Measurements from ENCODE around the gene HDAC9.

Gene HDAC9

DNA sequence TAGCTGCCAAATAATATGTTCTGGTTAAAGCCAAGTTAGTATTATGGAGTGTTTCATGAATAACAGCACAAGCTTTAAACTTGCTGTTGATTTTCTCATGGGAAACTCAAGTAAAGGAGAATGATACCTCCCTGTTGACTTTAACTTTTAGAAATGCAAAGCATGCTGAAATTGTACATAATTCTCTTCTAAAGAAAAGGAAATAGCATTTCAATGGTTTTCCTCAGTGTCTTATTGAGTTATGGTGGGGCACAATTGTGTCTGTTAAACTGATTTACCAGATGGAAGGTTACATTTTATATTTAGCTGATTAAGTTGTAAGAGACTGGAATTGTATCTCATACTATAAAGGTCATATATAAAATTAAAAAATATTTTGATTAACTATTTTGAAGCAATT, 119.3 kb downstream of the HDAC9 start:
- DNase-seq: no peak
- H3K27ac ChIP-seq (ENCODE audit: insufficient read depth, low read length, poor library complexity, severe bottlenecking): no peak overlapping the region
- no peaks in the 10 kb centered on the region for H3K36me3 ChIP-seq (ENCODE audit: control insufficient read depth, insufficient read depth, low read length)
- no peaks in the 10 kb centered on the region for H3K4me1 ChIP-seq (ENCODE audit: control insufficient read depth, insufficient read depth, low read length, poor library complexity, severe bottlenecking)
- H3K9me3 ChIP-seq (ENCODE audit: control insufficient read depth, low read length): no peaks in the 10 kb centered on the region
- H3K4me3 ChIP-seq (ENCODE audit: insufficient read depth, low read depth, low read length, poor library complexity, severe bottlenecking): no peak overlapping the region
- no peaks in the 10 kb centered on the region for H3K27me3 ChIP-seq (replicated peaks; ENCODE audit: control insufficient read depth, insufficient read depth, low read length, poor library complexity, severe bottlenecking)

DNA sequence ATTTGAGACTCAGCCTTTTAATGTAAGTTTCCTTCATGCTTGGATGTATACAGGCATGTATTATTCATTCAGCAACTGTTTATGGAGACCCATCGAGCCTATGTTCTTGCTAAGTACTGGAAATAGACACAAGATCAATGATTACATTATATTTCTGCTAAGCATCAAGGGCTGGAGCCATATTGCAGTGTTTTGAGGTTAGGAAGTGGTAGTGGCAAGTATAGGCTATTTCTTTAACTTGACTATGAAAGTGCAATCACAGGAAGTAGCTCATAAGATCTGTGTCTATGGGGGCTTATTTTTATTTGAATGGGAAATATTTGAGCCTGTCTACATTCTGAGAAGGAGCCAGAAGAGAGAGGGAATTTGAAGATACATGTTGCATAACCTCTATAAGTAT, 123.8 kb downstream of the HDAC9 start:
- H3K4me1 ChIP-seq (ENCODE audit: control insufficient read depth, insufficient read depth, low read length, poor library complexity, severe bottlenecking): no peaks in the 10 kb centered on the region
- DNase-seq: no peak
- H3K9me3 ChIP-seq (ENCODE audit: control insufficient read depth, low read length): no peaks in the 10 kb centered on the region
- H3K4me3 ChIP-seq (ENCODE audit: insufficient read depth, low read depth, low read length, poor library complexity, severe bottlenecking): no peak overlapping the region
- H3K27me3 ChIP-seq (replicated peaks; ENCODE audit: control insufficient read depth, insufficient read depth, low read length, poor library complexity, severe bottlenecking): no peaks in the 10 kb centered on the region
- H3K36me3 ChIP-seq (ENCODE audit: control insufficient read depth, insufficient read depth, low read length): no peaks in the 10 kb centered on the region
- H3K27ac ChIP-seq (ENCODE audit: insufficient read depth, low read length, poor library complexity, severe bottlenecking): no peak overlapping the region

DNA sequence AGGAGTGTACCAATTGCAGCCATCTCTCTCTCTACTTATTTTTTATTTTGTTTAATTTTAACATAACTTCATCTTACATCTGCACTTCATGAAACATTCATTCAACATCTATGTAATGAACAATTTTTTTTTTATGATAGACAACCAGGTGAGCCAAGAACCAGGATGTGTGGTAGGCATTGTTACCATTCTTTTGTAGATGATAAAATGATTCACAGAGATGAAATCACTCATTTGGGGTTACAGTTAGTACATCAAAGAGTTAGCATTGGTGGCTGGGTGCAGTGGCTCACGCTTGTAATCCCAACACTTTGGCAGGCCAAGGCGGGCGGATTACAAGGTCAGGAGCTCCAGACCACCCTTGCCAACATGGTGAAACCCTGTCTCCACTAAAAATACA, 127.8 kb downstream of the HDAC9 start:
- no peaks in the 10 kb centered on the region for H3K4me1 ChIP-seq (ENCODE audit: control insufficient read depth, insufficient read depth, low read length, poor library complexity, severe bottlenecking)
- no peaks in the 10 kb centered on the region for H3K27me3 ChIP-seq (replicated peaks; ENCODE audit: control insufficient read depth, insufficient read depth, low read length, poor library complexity, severe bottlenecking)
- H3K9me3 ChIP-seq (ENCODE audit: control insufficient read depth, low read length): no peaks in the 10 kb centered on the region
- no peak overlapping the region for H3K27ac ChIP-seq (ENCODE audit: insufficient read depth, low read length, poor library complexity, severe bottlenecking)
- no peak for DNase-seq
- no peak overlapping the region for H3K4me3 ChIP-seq (ENCODE audit: insufficient read depth, low read depth, low read length, poor library complexity, severe bottlenecking)
- no peaks in the 10 kb centered on the region for H3K36me3 ChIP-seq (ENCODE audit: control insufficient read depth, insufficient read depth, low read length)

DNA sequence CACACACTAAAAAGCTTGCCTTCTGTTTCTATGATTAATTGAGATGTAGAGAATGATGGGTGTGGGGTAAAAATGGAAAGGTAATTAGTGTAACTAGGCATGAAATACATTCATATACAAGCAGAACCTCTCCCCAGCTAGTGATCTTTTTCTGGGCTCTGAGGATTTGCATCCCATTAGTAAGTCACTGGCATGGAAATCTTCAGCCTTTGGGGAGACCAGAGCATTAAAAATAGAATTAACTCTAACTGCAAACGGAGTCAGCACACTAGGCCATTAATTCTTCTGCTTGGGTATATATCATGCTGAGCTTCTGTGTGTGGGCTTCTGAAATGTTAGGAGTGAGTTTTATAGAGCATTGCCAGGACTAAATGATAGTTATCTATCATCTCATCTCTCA, 128.9 kb downstream of the HDAC9 start:
- no peak overlapping the region for H3K27ac ChIP-seq (ENCODE audit: insufficient read depth, low read length, poor library complexity, severe bottlenecking)
- H3K4me1 ChIP-seq (ENCODE audit: control insufficient read depth, insufficient read depth, low read length, poor library complexity, severe bottlenecking): no peaks in the 10 kb centered on the region
- H3K9me3 ChIP-seq (ENCODE audit: control insufficient read depth, low read length): no peaks in the 10 kb centered on the region
- no peak for DNase-seq
- no peaks in the 10 kb centered on the region for H3K36me3 ChIP-seq (ENCODE audit: control insufficient read depth, insufficient read depth, low read length)
- H3K27me3 ChIP-seq (replicated peaks; ENCODE audit: control insufficient read depth, insufficient read depth, low read length, poor library complexity, severe bottlenecking): no peaks in the 10 kb centered on the region
- no peak overlapping the region for H3K4me3 ChIP-seq (ENCODE audit: insufficient read depth, low read depth, low read length, poor library complexity, severe bottlenecking)

DNA sequence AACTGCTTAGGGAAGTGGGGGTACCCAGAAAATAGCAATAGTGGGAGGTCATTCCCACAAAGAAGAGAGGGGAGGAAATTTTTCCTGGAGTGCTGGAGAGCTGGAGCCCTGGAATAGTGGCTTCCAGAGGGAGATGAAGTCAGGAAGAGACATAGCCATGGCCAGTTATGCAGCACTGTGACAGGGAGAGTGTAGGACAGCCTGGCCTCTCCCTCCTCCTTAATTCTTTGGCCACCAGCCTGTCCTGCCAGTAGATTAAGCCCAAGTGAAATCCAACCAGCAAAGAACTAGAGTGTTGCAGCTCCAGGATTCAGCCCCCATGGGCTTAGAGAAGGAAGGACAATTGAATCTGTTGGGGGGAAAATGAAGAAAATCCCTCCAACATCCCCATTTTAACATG, 130.5 kb downstream of the HDAC9 start:
- no peaks in the 10 kb centered on the region for H3K4me1 ChIP-seq (ENCODE audit: control insufficient read depth, insufficient read depth, low read length, poor library complexity, severe bottlenecking)
- DNase-seq: no peak
- no peaks in the 10 kb centered on the region for H3K36me3 ChIP-seq (ENCODE audit: control insufficient read depth, insufficient read depth, low read length)
- H3K9me3 ChIP-seq (ENCODE audit: control insufficient read depth, low read length): no peaks in the 10 kb centered on the region
- H3K27ac ChIP-seq (ENCODE audit: insufficient read depth, low read length, poor library complexity, severe bottlenecking): no peak overlapping the region
- no peak overlapping the region for H3K4me3 ChIP-seq (ENCODE audit: insufficient read depth, low read depth, low read length, poor library complexity, severe bottlenecking)
- no peaks in the 10 kb centered on the region for H3K27me3 ChIP-seq (replicated peaks; ENCODE audit: control insufficient read depth, insufficient read depth, low read length, poor library complexity, severe bottlenecking)

DNA sequence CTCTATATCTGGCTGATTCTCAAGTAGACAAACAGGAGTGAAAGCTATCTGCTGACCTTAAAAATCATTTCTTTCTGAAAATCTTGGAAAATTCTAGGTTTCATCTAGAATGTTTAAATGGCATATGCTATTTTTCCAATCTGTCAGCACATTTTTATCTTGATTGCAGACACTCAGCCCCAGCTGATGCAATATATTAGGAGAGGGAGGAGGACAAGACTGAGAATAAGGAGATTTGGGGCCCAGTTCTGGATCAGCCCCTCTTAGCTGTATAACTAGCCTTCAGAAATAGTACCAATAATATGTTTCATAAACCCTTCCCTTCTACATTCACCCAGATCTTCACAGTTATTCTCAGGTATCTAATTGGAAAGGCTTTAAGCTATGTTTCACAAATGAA, 131.2 kb downstream of the HDAC9 start:
- no peak for DNase-seq
- Histone ChIP-seq H3K27ac (ENCODE audit: insufficient read depth, low read length, poor library complexity, severe bottlenecking) (no peak overlapping the region), H3K27me3 (replicated peaks; ENCODE audit: control insufficient read depth, insufficient read depth, low read length, poor library complexity, severe bottlenecking) (no peaks in the 10 kb centered on the region), H3K4me1 (ENCODE audit: control insufficient read depth, insufficient read depth, low read length, poor library complexity, severe bottlenecking) (no peaks in the 10 kb centered on the region), H3K4me3 (ENCODE audit: insufficient read depth, low read depth, low read length, poor library complexity, severe bottlenecking) (no peak overlapping the region), H3K9me3 (ENCODE audit: control insufficient read depth, low read length) (no peaks in the 10 kb centered on the region), H3K36me3 (ENCODE audit: control insufficient read depth, insufficient read depth, low read length) (no peaks in the 10 kb centered on the region)

DNA sequence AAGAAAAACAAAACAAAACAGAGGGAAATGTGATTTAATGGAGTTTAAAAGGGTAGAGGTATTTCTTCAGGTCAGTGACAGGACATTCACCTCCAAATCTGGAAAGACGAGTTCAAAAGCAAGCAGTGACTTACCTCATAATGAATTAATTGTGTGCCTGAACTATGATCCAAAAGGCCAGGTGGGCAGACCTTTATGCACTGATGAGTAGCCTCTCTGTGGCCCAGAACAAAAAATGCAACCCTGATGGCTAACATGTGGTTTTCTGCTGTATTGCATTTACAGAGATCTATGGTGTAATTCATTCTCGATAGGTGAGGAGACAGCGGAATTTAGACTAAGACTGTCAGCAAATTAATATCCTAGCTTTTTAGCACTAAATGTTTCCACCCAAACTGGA, 142.0 kb downstream of the HDAC9 start:
- Histone ChIP-seq H3K4me3 (ENCODE audit: insufficient read depth, low read depth, low read length, poor library complexity, severe bottlenecking) (no peak overlapping the region), H3K9me3 (ENCODE audit: control insufficient read depth, low read length) (no peaks in the 10 kb centered on the region), H3K36me3 (ENCODE audit: control insufficient read depth, insufficient read depth, low read length) (no peaks in the 10 kb centered on the region), H3K27me3 (replicated peaks; ENCODE audit: control insufficient read depth, insufficient read depth, low read length, poor library complexity, severe bottlenecking) (no peaks in the 10 kb centered on the region), H3K4me1 (ENCODE audit: control insufficient read depth, insufficient read depth, low read length, poor library complexity, severe bottlenecking) (no peaks in the 10 kb centered on the region), H3K27ac (ENCODE audit: insufficient read depth, low read length, poor library complexity, severe bottlenecking) (no peak overlapping the region)
- DNase-seq: no peak

DNA sequence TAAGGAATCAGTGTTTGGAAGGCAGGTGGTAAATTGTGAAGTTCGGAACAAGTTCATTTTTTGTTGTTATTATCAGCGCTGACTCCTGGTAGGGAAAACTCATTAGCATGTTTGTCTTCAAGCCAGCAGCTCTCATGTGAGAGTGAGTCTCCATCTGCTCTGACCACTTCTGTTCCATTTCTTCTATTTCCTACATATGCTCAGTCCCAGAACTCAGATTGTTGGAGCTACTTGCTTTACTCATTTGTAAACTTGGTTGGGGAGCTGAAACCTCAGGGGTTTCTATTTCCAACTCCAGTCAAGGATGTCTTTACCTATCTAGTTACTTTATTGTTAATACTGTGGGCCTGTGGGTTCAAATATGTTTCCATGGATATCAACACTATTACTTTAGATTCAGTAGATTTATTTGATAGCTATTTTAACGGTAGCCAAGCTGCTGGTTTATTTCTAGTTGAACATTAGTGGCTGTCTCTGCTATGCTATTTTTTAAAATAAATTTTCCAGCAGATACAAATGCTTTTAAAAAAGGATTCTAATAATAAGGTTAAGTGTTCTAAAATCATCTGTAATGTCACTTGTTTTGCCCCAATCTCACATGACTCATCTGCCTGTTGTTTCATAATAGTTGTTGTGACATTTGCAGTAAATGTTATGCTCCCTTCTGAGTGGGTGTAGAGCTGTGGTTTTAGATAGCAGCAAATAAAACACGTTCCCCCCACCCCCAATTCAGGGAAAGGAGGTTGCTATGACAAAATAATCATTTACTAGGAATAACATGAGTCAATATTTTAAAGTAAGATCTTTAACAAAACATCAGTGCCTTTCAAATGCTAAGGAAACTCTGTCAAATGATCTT, 143.3 kb downstream of the HDAC9 start:
- Histone ChIP-seq H3K4me1 (ENCODE audit: control insufficient read depth, insufficient read depth, low read length, poor library complexity, severe bottlenecking) (no peaks in the 10 kb centered on the region), H3K9me3 (ENCODE audit: control insufficient read depth, low read length) (no peaks in the 10 kb centered on the region), H3K27me3 (replicated peaks; ENCODE audit: control insufficient read depth, insufficient read depth, low read length, poor library complexity, severe bottlenecking) (no peaks in the 10 kb centered on the region), H3K27ac (ENCODE audit: insufficient read depth, low read length, poor library complexity, severe bottlenecking) (no peak overlapping the region), H3K36me3 (ENCODE audit: control insufficient read depth, insufficient read depth, low read length) (no peaks in the 10 kb centered on the region), H3K4me3 (ENCODE audit: insufficient read depth, low read depth, low read length, poor library complexity, severe bottlenecking) (no peak overlapping the region)
- no peak for DNase-seq

DNA sequence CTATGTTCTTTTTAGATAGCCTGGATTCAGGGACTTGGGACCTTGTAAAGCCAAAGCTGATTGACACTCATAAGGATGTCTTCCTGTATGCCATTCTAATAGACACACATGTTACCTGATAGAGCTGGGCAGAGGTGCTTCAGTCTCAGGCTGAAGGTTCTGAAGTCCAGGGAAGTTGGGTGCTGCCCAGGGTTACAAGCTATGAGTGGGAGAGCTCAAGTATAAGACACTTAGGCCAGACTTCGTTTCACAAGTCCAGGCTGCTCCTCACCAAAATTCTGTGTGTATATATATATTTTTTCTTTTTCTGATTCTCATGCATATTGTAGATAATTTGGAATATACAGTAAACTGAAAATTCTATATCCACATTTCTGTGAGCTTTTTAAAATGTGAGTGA, 144.2 kb downstream of the HDAC9 start:
- no peak overlapping the region for H3K27ac ChIP-seq (ENCODE audit: insufficient read depth, low read length, poor library complexity, severe bottlenecking)
- H3K4me3 ChIP-seq (ENCODE audit: insufficient read depth, low read depth, low read length, poor library complexity, severe bottlenecking): no peak overlapping the region
- no peaks in the 10 kb centered on the region for H3K27me3 ChIP-seq (replicated peaks; ENCODE audit: control insufficient read depth, insufficient read depth, low read length, poor library complexity, severe bottlenecking)
- DNase-seq: no peak
- H3K9me3 ChIP-seq (ENCODE audit: control insufficient read depth, low read length): no peaks in the 10 kb centered on the region
- H3K4me1 ChIP-seq (ENCODE audit: control insufficient read depth, insufficient read depth, low read length, poor library complexity, severe bottlenecking): no peaks in the 10 kb centered on the region
- no peaks in the 10 kb centered on the region for H3K36me3 ChIP-seq (ENCODE audit: control insufficient read depth, insufficient read depth, low read length)

DNA sequence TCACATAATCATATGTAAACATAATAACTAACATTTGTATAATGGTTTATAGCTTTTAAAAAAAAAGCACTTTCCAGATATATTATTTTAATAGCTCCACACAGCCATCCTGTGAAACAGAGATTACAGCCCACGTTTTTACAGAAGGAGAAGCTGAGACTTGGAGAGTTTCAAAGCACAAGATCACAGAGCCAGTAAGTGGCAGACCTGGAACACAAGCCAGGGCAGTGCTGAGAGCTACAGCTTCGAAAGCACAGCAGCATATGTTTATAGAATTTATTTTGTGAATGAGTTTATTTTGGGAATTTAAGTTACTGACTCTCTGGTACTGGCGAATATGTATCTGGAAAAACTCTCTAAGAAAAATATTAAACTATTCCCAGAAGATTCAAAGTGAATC, 149.4 kb downstream of the HDAC9 start:
- H3K4me1 ChIP-seq (ENCODE audit: control insufficient read depth, insufficient read depth, low read length, poor library complexity, severe bottlenecking): no peaks in the 10 kb centered on the region
- no peaks in the 10 kb centered on the region for H3K9me3 ChIP-seq (ENCODE audit: control insufficient read depth, low read length)
- H3K36me3 ChIP-seq (ENCODE audit: control insufficient read depth, insufficient read depth, low read length): no peaks in the 10 kb centered on the region
- no peak overlapping the region for H3K27ac ChIP-seq (ENCODE audit: insufficient read depth, low read length, poor library complexity, severe bottlenecking)
- no peak overlapping the region for H3K4me3 ChIP-seq (ENCODE audit: insufficient read depth, low read depth, low read length, poor library complexity, severe bottlenecking)
- DNase-seq: no peak
- no peaks in the 10 kb centered on the region for H3K27me3 ChIP-seq (replicated peaks; ENCODE audit: control insufficient read depth, insufficient read depth, low read length, poor library complexity, severe bottlenecking)
